Pulmonary artery endothelial cell (primary cell): ENCODE results near the gene NCAPG2. TPM values are rescaled to one million over a fixed set of nuclear protein-coding genes. Genes with fewer than 3 reads are reported as not detected.
"Not testable (repeated sequence)": the region's sequence is repeated elsewhere in the genome, so short reads cannot be mapped to it uniquely, and the experiment has no call there.

Experiments
- DNase-seq: peaks from one replicate; pipeline ENCODE4 v3.0.0-alpha.2; 2011; ENCODE audit warnings: low read depth, low spot score
- total RNA-seq: library from RNA; depleted of rRNA; stranded (reverse); fragments of >200 nt; gene quantifications from 2 replicates; pipeline ENCODE4 v1.2.3, GENCODE V29; 2014

The NCAPG2 gene
- total RNA-seq, 1 donor from 2014 or later = 27.4 TPM

DNA sequence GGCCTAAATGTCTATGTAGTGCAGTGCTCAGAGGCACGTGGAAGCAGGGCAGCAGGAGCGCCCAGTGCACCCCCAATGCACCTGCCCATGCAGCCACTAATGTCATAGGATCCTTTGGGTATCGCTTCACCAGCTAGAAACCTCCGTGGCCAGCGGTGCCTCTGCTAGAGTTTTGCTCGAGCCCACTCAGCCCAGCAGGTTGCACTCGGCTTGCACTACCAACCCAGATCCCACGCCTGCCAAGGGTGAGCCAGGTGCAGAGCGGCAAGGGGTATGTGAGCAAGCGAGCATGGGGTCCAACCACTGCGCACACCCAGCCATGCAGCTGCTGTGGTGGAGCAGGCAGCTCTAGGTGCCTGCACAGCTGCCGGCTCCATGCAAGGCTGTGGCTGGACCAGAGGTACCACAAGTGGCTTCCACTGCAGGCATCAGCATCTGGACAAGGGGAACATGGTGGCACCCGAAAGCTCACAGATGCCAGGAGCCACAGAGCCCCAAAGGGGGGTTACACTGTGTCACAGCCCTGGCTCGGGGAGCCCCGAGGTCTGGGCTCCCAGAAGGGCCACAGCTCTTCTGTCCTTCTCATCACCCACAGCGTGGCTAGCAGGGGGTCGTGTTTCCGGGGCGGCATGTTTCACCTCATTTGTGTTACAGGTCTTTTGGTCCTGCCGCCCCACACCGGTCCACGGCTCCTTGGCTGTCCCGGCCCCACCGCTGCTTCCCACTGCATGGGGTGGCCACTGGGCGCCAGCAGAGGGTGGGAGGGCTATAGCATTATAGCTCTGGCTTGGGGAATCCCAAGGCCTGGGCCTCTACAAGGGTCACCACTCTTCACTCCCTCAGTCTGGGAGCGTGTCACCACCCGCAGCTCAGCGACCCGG, 2.3 kb upstream of the NCAPG2 start:
- no peak for DNase-seq

DNA sequence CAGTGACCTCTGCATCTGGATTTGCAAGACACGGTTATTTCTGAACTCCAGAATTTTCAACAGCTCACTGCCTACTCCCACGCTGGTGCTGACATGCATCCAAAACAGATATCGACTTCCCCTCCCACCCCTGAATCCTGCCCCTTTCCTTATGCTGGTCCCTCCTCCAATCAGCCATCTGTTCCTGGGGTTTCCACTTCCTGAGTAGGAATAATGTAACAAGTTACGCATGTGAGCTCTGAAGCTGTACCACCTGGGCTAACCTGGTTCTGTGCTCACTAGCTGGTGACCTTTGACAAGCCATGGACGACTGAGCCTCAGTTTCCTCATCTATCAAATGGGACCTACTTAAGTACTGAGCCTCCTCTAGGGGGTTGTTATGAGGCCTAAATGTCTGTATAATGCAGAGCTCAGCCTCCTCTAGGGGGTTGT, 1.7 kb upstream of the NCAPG2 start:
- DNase-seq = no peak

DNA sequence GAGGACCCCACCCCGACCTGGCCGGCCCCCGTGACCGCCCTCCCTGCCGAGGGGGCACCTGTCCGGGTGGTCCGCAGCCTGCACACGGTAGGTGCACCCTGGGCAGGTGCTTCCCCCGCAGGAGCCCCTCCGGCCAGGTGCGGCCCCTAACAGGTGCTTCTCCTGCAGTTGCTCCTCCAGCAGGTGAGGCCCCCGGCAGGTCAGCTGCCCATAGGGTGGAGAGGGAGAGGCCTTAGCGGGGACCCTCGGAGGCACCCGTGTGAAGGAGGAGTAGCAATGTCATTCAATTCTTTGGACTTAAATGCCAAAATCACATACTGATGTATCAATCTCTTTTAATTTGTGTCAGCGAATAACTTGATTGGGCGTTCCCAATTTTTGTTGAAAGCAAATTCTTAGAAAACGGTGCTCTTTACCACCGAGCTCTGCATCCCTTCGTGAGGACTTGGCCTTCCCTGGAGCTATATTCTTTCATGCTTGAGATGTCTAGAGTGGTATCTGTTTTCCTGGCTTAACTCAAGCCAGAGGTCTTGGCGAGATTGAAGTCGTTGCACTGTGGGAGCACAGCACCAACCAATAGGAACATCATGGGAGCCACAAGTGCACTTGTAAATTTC, 738 bp upstream of the NCAPG2 start:
- DNase-seq = no peak

DNA sequence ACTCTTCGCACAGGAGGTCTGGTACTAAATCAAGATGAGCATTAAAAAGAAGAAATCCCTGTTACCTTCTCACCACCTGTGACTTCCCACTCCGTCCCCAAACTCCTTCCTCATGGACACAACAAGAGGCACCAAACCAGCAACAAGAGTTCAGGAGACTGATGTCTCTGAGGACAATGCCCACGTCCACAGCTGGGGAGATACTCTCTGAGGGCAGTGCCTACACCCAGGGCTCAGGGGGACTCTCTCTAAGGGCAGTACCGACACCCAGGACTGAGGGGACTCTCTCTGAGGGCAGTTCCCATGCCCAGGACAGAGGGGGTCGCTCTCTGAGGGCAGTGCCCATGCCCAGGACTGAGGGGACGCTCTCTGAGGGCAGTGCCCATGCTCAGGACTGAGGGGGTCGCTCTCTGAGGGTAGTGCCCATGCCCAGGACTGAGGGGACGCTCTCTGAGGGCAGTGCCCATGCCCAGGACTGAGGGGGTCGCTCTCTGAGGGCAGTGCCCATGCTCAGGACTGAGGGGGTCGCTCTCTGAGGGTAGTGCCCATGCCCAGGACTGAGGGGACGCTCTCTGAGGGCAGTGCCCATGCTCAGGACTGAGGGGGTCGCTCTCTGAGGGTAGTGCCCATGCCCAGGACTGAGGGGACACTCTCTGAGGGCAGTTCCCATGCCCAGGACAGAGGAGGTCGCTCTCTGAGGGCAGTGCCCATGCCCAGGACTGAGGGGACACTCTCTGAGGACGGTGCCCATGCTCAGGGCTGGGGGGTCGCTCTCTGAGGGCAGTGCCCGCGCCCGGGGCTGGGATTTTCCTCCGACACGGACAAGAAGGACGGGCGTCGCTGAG, 703 bp downstream of the NCAPG2 start:
- not testable (repeated sequence) for DNase-seq

DNA sequence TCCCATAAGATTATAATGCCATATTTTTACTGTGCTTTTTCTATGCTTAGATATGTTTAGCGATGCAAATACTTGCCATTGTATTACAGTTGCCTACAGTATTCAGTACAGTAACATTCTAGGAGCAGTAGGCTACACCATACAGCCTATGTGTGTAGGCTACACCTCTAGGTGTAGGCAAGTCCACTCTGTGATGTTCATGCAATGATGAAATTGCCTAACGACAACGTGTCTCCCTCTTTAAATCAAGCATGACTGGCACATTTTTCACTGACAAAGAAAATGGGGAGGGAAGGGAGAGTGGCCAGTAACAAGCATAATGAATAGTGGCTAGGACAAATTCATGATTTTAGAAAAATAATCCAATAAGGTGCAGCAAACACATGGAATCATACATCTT, 1.7 kb downstream of the NCAPG2 start:
- no peak for DNase-seq

DNA sequence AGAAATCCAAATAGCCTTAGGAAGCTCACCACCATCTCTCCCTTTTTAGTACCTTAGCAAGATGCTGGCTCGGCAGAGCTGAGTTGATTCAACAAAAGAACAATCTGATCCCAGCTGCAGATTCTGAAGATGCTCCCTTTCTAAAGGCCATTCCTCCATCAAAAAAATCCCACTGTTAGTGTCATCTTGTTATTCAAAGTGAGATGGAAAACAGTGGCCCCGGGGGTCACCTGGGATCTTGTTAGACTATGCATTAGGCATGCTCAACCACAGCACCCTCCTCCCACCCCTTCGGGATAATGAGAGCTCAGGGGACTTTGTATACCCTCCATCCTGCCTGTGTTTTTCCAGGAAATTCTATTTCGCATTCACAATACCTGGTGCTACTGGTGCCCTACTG, 2.4 kb downstream of the NCAPG2 start:
- DNase-seq = no peak

DNA sequence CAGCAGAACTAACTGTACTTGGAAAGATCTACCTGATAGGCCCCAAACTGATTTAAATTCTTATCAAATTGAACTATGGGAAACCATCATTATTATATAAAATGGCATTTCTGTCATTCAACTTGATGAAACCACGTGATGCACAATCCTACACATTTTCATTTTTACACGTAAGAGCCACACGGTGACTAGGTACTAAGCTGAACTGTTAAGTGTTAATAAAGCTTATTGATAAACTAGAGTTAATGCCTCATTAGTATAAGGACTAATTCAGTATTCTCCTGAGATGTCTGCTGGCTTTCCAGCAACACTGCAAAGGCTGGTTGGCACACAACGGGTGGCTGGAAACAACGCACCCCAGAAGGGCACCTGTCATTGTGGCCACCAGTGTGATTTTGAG, 4.6 kb downstream of the NCAPG2 start:
- DNase-seq = no peak

DNA sequence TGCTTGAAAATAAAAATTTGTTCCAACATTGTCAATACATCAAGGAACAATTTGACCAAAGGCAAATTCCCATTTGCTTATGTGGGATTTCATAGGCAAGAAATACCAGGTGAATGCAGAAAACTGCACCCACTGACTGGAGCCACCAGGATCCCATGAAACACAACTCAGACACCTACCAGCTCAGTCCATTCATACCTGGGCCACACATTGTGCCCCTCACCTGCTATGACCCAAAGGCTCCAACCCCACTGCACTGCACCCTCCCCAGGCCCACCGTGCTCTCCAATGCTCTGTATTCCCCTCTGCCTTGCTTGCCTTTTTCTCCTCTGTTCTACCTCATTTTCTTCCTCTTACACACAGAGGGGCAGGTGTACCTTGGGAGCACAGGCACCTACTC, 5.3 kb downstream of the NCAPG2 start:
- DNase-seq = no peak

DNA sequence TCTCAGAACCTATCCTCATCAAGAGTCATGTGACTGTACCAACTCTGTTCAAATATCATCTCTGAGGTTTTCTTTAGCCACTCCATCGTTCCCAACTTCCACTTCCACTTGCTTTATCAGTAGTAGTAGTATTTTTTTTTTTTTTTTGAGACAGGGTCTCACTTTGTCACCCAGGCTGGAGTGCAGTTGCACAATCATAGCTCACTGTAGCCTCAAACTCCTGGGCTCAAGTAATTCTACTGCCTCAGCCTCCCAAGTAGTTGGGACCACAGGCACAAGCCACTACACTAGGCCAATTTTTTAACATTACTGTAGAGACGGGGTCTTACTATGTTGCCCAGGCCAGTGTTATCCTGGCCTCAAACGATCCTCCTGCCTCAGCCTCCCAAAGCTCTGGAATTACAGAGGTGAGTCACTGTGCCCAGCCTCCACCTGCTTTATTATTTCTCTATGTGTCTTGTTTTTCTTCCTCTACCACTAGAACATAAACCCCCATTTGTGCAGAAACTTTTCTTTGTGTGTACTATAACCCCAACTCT, 5.9 kb downstream of the NCAPG2 start:
- no peak for DNase-seq

DNA sequence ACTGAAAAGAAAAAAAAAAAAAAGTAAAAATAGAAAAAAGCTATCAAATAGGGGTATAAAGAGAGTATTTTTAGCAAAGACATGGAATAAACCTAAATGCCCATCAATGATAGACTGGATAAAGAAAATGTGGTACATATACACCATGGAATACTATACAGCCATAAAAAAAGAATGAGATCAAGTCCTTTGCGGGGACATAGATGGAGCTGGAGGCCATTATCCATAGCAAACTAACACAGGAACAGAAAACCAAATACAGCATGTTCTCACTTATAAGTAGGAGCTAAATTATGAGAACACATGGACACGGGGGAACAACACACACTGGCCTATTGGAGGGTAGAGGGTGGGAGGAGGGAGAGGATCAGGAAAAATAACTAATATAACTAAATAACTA, 7.0 kb downstream of the NCAPG2 start:
- not testable (repeated sequence) for DNase-seq

DNA sequence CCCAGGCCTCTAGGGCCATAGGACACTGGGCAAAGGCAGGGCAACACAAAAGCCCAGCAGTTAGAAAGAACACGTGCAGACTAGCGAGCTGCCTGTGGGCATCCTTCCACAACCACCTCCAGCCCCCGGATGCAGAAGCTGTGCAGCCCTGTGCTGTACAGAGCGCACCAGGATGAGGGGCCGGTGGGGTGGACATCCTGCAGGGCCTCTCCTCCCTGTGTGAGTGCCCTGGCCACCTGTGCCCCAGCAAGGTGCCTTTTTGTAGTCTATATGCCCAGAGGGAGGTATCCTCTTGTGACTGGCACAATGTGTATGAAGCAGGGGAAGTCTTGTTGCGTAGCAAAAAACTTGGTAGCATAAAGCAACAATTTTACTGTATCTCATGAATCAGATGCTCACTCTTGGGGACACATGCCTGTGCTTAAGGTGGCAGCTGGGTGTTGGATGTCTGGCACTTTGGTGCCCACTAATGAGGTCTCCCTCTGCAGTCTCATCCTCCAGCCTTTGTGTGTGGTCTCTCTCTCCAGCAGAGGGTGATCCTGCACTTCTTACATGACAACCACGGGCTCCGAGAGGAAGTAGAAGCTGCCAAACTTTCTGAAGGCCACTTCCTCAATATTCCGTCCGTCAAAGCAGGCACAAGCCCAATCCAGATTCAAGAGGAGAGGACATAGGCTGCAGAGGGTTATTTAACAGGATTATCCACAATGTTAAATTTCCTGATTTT, 8.7 kb downstream of the NCAPG2 start:
- DNase-seq = peak; percentile 69

DNA sequence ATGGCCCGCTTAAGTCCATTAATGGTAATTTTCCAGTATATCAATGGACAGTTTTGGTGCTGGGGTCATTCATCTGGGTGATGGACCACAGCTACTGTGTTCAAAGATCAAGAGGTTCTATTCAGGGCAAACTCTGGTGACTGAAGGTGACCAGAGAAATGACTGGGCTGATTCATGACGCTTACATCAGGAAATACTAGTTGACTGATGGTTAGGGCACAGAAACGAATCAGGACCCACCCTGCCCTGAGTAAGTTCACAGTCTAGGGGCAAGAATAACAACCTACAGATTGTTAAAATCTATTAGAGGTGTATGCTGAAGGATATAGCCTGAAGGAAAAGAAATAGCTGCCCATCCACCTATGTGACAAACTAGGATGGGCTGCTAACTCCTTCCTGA, 9.5 kb downstream of the NCAPG2 start:
- DNase-seq = no peak

DNA sequence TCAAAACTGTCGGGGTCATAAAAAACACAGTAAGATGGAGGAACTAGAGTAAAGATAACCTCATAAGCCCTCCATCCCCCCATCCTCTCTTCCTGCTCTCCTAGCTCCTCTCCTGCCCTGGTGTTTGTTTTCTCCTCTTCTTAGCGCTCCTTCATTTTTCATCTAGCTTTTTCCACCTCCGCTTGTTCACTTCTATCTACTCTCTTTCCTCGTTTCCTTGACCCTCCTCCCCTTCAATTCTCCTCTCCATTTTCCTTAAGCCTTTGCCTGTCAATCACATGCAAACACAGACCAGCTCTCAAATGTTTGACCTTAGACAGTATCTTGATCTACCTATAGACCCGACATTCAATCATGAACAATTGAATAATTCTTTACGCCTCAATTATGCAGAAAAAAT, 10.0 kb downstream of the NCAPG2 start:
- DNase-seq = no peak

DNA sequence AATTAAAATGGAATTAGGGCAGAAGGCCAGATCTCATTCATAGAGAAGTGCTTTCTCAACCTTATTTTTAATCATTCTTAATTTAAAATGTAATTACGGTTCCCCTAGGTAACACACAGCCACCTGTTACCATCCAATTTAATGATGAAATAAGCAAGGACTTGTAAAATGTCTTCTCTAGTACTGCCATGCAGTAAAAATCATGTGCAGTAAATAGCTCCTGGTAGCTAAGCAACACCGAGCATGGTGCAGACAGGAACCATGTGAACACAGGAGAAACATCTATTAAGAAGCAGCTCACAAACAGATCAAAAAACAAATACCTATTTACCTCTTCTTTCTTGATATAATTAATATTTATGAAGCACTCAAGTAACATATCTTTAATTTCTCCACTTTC, 15.1 kb downstream of the NCAPG2 start:
- DNase-seq = no peak

DNA sequence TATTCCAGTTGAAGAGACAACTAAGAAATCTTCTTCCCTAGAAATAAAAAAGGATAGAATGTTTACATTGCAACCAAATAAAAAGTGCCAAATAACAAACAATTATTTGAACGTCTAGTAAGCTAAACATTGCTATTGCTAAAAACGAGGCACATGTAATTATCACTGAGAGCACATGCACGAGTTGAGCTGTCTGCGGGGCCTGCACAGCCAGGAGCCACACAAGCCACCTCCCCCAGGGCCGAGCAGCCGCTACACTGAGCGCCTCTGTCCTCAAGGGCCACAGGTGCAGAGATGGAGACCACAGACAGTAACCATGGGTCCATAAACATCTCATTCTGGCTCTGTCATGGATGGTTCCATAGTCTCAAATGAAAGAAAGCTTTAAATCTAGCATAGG, 17.2 kb downstream of the NCAPG2 start:
- DNase-seq = no peak

DNA sequence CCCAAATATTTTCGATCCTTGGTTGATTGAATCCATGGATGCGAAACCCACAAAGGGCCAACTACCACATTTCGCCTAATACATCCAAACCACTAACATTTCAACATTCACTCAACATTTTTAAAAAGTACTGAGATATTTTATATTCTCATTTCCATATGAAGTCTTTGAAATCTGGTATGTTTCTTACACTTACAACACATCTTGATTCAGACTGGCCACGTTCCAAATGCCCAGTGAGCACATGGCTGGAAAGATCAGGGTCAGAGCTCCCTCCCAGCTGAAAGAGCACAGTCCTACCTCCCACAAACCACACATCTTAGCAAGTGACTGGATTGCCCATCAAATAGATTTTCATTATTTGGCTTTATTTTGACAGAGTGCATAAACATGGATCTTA, 18.9 kb downstream of the NCAPG2 start:
- DNase-seq = no peak

DNA sequence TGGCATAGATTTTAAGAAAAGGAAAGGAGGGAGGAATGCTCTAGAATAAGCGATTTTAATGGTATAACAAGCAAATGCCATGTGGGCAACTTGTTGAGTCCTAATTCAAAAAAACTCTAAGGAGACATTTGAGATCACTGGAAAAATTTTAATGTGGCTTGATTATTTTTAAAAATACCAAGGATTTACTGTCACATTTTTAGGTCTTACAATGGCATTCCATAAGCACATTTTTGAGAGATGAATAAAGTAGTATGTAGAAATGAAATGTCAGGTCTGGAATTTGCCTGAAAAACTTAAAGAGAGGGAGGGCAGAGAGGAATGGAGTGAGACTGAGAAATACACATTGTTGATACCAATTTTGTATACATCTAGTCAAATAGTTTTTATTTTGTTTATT, 20.3 kb downstream of the NCAPG2 start:
- no peak for DNase-seq

DNA sequence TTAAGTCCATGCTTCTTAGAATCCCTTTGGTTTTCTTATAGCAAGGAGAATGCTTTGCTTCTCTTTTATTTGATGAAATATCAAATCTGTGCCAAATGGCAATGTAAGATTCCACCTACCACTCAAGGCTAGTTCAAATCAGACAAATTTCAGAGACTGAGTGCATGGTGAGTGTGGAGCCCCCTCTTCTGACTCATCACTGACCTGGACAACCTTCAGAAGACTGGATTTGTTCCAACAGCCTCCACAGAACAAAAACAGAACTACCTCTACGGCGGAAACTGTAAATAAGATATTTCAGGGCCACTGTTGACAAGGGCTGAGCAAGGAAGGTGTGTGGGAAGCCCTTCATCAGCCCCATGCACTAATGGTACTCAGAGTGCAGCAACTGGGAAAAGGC, 21.1 kb downstream of the NCAPG2 start:
- no peak for DNase-seq

DNA sequence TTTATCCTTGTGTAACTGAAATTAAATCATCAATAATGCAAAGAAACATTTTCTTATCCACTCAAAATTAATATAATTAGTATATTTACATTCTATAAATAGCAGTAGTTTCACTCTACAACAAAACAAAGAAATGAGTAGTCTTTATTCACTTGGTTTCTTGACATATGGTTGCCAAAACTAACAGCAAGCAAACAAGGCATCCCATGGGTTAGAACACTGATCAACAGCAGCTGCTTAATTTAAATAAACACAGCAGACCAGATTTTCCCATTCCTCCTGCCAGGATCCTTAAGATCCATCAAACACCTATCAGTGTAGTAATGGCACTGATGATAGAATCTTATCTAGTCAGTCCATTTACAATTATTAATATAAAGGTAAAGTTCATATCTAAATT, 22.1 kb downstream of the NCAPG2 start:
- no peak for DNase-seq

DNA sequence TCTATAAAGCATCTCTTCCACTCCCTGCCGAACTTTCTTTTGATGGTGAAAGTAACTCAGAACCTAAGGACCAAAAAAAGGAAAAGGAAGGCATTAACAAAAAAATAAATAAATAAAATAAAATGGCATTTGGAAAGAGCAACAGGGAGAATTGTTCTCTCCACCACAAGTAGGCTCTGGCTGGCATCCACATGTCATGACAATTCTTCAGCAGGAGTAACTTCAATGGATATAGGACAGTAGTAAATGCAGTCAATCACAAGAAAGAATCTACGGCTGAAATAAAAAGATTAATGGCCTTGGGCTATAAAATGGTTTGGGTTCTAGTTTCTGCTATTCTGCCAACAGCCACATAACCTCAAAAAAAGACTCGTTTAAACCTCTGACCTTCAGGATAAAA, 23.9 kb downstream of the NCAPG2 start:
- no peak for DNase-seq

DNA sequence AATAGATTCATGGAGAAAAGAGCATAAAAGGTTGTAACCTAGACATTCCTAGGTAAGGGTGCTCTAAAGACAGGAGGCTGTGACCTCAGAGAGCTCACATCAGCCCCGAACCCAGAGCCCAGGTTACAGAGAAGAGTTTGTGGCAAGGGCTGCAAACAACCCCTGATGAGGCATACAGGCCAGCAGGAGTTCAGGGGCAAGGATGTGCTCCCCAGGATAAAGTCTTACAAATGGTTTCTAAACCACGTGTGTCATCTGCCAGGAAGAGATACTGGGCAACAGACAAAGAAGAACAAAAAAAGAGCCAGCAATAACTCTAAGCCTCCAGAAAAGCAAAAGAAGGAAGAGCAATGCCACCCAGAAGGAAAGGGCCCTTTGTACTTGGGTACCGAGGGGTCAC, 27.7 kb downstream of the NCAPG2 start:
- DNase-seq = no peak
